SK-N-SH treated with all-trans-retinoic acid at 6 μM for 48 hours (cell line): ENCODE measurements around the gene SF3A1.

ENCODE experiments used
- ATAC-seq: fragments of 200-7000 bp; cut with Tn5 transposase; 3 replicates; pipeline ENCODE4 v1.9.1; 2020; ENCODE audit warnings: mild to moderate bottlenecking, moderate library complexity
- BACH2 ChIP-seq: fragments of 250-450 bp; sonication (Bioruptor Pico); IDR thresholded peaks from 2 replicates; pipeline ENCODE4 v1.9.0; 2021; ENCODE audit warnings: mild to moderate bottlenecking, borderline replicate concordance
- CSDC2 ChIP-seq: fragments of 250-450 bp; sonication (Bioruptor Pico); IDR thresholded peaks from 2 replicates; pipeline ENCODE4 v1.5.0; 2020; ENCODE audit warnings: mild to moderate bottlenecking, moderate library complexity
- ESRRG ChIP-seq: fragments of 250-450 bp; sonication (Bioruptor Pico); IDR thresholded peaks from 2 replicates; pipeline ENCODE4 v1.6.1; 2021; ENCODE audit warnings: mild to moderate bottlenecking
- GLIS3 ChIP-seq: fragments of 250-450 bp; sonication (Bioruptor Pico); IDR thresholded peaks from 2 replicates; pipeline ENCODE4 v1.5.0; 2020; ENCODE audit warnings: mild to moderate bottlenecking, moderate library complexity
- ISL1 ChIP-seq: fragments of 250-450 bp; sonication (Bioruptor Pico); IDR thresholded peaks from 2 replicates; pipeline ENCODE4 v2.1.2; 2022; ENCODE audit warnings: mild to moderate bottlenecking, moderate library complexity
- OSR1 ChIP-seq: fragments of 250-450 bp; sonication (Bioruptor Pico); IDR thresholded peaks from 2 replicates; pipeline ENCODE4 v1.8.0; 2022; ENCODE audit warnings: moderate library complexity, mild to moderate bottlenecking, inconsistent platforms
- PPARA ChIP-seq: fragments of 250-450 bp; sonication (Bioruptor Pico); IDR thresholded peaks from 2 replicates; pipeline ENCODE4 v1.5.0; 2020; ENCODE audit warnings: mild to moderate bottlenecking, borderline replicate concordance
- RARB ChIP-seq: fragments of 250-450 bp; sonication (Bioruptor Pico); IDR thresholded peaks from 2 replicates; pipeline ENCODE4 v1.8.0; 2021; ENCODE audit warnings: mild to moderate bottlenecking, moderate library complexity
- SNAI2 ChIP-seq: fragments of 250-450 bp; sonication (Bioruptor Pico); IDR thresholded peaks from 2 replicates; pipeline ENCODE4 v1.5.0; 2020; ENCODE audit warnings: mild to moderate bottlenecking, moderate library complexity
- TCF4 ChIP-seq: fragments of 250-450 bp; sonication (Bioruptor Pico); IDR thresholded peaks from 2 replicates; pipeline ENCODE4 v1.8.0; 2021; ENCODE audit warnings: mild to moderate bottlenecking, moderate library complexity, borderline replicate concordance
- TOX ChIP-seq: fragments of 250-450 bp; sonication (Bioruptor Pico); IDR thresholded peaks from 2 replicates; pipeline ENCODE4 v1.8.0; 2021; ENCODE audit warnings: mild to moderate bottlenecking, moderate library complexity, borderline replicate concordance
- ZC3H10 ChIP-seq: fragments of 250-450 bp; sonication (Bioruptor Pico); IDR thresholded peaks from 2 replicates; pipeline ENCODE4 v1.5.1; 2021; ENCODE audit warnings: mild to moderate bottlenecking, moderate library complexity
- ZFP3 ChIP-seq: fragments of 250-450 bp; sonication (Bioruptor Pico); IDR thresholded peaks from 2 replicates; pipeline ENCODE4 v1.5.0; 2020; ENCODE audit warnings: mild to moderate bottlenecking, moderate library complexity
- ZFP30 ChIP-seq: fragments of 450-650 bp; formaldehyde crosslinking; IDR thresholded peaks from 2 replicates; pipeline ENCODE4 v1.5.0; 2022; ENCODE audit warnings: mild to moderate bottlenecking, moderate library complexity
- ZNF565 ChIP-seq: fragments of 450-650 bp; formaldehyde crosslinking; conservative IDR thresholded peaks from 2 replicates; pipeline ENCODE4 v1.5.0; 2020; ENCODE audit warnings: low read depth, mild to moderate bottlenecking, moderate library complexity
- ZNF70 ChIP-seq: fragments of 450-650 bp; formaldehyde crosslinking; IDR thresholded peaks from 2 replicates; pipeline ENCODE4 v1.5.0; 2020; ENCODE audit warnings: mild to moderate bottlenecking, moderate library complexity
- ZNF8 ChIP-seq: fragments of 450-650 bp; formaldehyde crosslinking; IDR thresholded peaks from 2 replicates; pipeline ENCODE4 v1.5.0; 2020; ENCODE audit warnings: mild to moderate bottlenecking, moderate library complexity
- TF ChIP-seq, protein P1 (sequence below): fragments of 250-450 bp; sonication (Bioruptor Pico); IDR thresholded peaks from 2 replicates; pipeline ENCODE4 v1.5.1; 2021; ENCODE audit warnings: mild to moderate bottlenecking, moderate library complexity
- TF ChIP-seq, protein P2 (sequence below): fragments of 250-450 bp; sonication (Bioruptor Pico); IDR thresholded peaks from 2 replicates; pipeline ENCODE4 v1.5.0; 2020; ENCODE audit warnings: mild to moderate bottlenecking, moderate library complexity
- TF ChIP-seq, protein P3 (sequence below): fragments of 250-450 bp; sonication (Bioruptor Pico); IDR thresholded peaks from 2 replicates; pipeline ENCODE4 v1.8.0; 2020; ENCODE audit warnings: mild to moderate bottlenecking, moderate library complexity, borderline replicate concordance
- TF ChIP-seq, protein P4 (sequence below): fragments of 250-450 bp; sonication (Bioruptor Pico); IDR thresholded peaks from 2 replicates; pipeline ENCODE4 v1.8.0; 2021; ENCODE audit warnings: low read depth, mild to moderate bottlenecking, moderate library complexity, borderline replicate concordance

The SF3A1 gene

DNA sequence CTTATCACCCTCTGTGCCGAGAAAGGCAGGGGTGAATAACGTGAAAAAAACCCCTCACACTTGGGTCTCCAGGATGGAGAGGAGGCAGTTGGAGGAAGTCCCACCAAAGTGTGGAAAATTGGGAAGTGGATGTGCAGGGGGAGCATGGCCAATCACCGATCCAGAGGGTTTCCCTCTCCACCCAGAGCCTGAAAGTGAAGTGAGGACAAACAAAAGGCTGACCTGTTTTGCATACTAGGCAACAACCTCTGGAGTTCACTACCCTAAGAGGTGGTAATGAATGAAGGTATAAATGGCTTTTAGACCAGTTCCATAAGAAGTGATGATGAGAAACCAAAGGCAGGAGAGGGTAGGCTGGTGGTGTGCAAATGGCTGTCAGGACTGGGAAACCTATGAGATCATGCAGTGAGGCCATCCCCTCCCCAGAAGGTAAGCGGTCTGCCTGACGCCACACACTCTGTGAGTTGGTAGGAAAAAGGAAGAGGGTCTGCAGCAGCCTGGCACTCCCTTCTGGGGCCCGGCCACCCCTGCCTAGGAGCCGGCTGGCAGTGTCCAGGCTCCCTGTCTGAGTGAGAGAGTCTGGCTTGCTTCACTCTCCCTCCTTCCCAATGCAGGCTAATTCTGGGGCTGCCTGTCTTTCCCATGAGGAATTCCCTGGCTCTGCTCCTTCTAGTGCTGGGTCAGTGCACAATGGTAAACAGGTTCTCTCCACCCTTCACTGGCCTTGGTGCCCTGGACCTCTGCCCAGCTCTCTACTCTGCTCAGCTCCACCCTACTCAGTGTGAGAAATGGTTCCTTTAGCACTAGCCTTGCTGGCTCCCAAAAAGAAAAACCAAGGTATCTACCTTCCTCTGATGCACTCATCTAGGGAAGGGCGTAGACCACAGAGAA is 45.6 kb downstream of the SF3A1 start:
- ATAC-seq, result peak; percentile 83
- TF ChIP-seq ISL1, result no peak
- TF ChIP-seq TOX, result no peak
- TF ChIP-seq, protein P1, sequence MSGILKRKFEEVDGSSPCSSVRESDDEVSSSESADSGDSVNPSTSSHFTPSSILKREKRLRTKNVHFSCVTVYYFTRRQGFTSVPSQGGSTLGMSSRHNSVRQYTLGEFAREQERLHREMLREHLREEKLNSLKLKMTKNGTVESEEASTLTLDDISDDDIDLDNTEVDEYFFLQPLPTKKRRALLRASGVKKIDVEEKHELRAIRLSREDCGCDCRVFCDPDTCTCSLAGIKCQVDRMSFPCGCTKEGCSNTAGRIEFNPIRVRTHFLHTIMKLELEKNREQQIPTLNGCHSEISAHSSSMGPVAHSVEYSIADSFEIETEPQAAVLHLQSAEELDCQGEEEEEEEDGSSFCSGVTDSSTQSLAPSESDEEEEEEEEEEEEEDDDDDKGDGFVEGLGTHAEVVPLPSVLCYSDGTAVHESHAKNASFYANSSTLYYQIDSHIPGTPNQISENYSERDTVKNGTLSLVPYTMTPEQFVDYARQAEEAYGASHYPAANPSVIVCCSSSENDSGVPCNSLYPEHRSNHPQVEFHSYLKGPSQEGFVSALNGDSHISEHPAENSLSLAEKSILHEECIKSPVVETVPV (CRISPR knock-in tag), result no peak
- TF ChIP-seq ESRRG (CRISPR knock-in tag), result no peak
- no peak for TF ChIP-seq ZNF8
- no peak for TF ChIP-seq PPARA (CRISPR knock-in tag)
- no peak for TF ChIP-seq OSR1 (CRISPR knock-in tag)
- TF ChIP-seq TCF4 (CRISPR knock-in tag), result no peak

DNA sequence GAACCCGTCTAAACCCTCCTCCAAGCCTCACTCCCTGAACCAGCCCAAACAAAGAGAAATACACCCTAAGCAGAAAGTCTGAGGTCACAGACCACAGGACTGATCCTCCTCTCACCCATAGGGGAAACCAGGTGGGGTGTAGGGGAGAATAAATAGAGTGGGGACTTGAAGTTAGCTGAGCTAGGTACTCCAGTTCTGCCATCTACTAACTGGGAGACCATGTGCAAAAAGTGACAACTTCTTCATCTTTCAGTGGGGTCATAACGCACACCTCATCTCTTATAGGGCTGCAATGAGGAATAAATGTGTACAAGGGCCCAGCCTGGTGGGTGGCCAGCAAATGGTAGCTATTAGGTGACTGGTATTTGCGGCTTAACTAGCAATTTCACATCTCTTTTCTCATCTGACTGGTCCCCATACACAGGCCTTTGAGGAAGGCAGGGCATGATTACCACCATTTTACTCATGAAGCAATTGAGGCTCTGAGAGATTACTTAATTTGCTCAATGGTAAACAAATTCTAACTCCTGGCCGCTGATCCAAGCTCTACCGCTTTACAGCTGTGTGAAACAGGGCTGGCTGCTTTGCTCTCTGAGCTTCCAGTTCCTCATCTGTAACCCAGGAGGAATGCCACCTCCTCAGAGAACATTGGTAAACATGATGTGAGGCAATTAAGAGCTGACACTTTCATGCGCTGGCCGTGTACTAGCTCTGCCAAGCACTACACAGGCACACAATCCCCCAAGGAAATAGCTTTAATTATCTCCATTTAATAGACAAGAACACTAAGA is 46.5 kb downstream of the SF3A1 start:
- ATAC-seq, result no peak
- TF ChIP-seq BACH2 (CRISPR knock-in tag), result no peak
- TF ChIP-seq, protein P1 (CRISPR knock-in tag), result no peak
- no peak for TF ChIP-seq SNAI2 (CRISPR knock-in tag)
- TF ChIP-seq ZFP30, result no peak
- TF ChIP-seq ZNF565 (CRISPR knock-in tag), result no peak
- TF ChIP-seq OSR1 (CRISPR knock-in tag), result no peak
- TF ChIP-seq ZNF8, result no peak
- no peak for TF ChIP-seq TOX
- TF ChIP-seq ESRRG (CRISPR knock-in tag), result no peak
- no peak for TF ChIP-seq TCF4 (CRISPR knock-in tag)
- TF ChIP-seq GLIS3 (CRISPR knock-in tag), result no peak
- TF ChIP-seq ZNF70 (CRISPR knock-in tag), result no peak

DNA sequence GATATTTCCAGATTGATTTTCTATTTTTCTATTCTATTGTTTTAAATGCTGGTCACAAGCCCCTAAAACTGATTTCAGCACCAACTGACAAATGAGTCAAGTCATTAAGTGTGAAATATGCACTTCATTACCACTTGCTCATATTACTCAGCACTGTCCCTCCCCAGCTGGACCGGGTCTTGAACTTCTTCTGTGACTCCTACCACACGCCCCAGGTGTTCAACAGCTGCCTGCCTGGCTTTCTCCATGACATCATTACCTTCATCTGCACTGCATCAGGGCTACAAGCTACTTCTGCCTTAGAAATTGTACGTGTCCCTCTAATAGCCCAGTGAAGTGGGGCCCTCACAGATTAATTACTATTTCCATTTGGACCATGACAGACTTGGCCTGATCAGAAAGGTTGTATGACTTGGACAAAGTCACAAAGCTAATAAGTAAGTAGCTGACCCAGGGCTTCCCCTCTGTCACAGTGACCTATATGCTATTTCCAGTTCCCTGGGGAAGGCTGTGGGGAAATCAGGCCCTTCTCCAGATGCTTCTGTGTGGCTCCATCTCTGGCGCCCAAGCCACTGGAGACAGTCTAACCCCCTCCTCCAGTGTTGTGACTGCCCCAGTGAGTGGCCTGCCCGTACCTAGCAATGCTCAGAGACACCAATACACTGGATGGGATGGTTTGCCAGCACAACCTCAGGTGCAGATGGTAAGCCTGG is 48.0 kb downstream of the SF3A1 start:
- no peak for ATAC-seq
- TF ChIP-seq OSR1 (CRISPR knock-in tag), result no peak
- no peak for TF ChIP-seq ZFP3 (CRISPR knock-in tag)
- no peak for TF ChIP-seq CSDC2 (CRISPR knock-in tag)
- no peak for TF ChIP-seq ZC3H10 (CRISPR knock-in tag)
- no peak for TF ChIP-seq TOX
- no peak for TF ChIP-seq ISL1
- no peak for TF ChIP-seq GLIS3 (CRISPR knock-in tag)
- TF ChIP-seq PPARA (CRISPR knock-in tag), result no peak
- TF ChIP-seq, protein P2, sequence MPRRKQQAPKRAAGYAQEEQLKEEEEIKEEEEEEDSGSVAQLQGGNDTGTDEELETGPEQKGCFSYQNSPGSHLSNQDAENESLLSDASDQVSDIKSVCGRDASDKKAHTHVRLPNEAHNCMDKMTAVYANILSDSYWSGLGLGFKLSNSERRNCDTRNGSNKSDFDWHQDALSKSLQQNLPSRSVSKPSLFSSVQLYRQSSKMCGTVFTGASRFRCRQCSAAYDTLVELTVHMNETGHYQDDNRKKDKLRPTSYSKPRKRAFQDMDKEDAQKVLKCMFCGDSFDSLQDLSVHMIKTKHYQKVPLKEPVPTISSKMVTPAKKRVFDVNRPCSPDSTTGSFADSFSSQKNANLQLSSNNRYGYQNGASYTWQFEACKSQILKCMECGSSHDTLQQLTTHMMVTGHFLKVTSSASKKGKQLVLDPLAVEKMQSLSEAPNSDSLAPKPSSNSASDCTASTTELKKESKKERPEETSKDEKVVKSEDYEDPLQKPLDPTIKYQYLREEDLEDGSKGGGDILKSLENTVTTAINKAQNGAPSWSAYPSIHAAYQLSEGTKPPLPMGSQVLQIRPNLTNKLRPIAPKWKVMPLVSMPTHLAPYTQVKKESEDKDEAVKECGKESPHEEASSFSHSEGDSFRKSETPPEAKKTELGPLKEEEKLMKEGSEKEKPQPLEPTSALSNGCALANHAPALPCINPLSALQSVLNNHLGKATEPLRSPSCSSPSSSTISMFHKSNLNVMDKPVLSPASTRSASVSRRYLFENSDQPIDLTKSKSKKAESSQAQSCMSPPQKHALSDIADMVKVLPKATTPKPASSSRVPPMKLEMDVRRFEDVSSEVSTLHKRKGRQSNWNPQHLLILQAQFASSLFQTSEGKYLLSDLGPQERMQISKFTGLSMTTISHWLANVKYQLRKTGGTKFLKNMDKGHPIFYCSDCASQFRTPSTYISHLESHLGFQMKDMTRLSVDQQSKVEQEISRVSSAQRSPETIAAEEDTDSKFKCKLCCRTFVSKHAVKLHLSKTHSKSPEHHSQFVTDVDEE, result no peak
- TF ChIP-seq, all 23 proteins: peak for 0

DNA sequence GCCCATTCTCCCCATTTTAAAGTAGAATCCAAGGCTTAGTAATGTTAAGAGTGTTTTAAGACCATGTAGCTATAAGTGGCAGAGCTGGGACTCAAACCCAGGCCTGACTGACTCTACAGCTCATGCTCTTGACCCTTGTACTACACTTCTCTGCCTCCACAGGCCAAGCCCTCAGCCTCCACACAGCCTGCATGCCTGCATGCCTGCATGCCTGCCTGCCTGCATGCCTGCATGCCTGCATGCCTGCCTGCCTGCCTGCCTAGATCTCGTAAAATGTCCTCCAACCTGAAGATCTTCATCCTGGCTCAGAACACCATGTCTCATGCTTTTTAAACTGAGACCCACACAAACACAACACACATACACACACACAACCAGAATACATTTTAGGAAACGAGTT is 48.6 kb downstream of the SF3A1 start:
- no peak for ATAC-seq
- TF ChIP-seq CSDC2 (CRISPR knock-in tag) (no peak), PPARA (CRISPR knock-in tag) (no peak), ZNF565 (CRISPR knock-in tag) (no peak), TCF4 (CRISPR knock-in tag) (no peak), OSR1 (CRISPR knock-in tag) (no peak), ZC3H10 (CRISPR knock-in tag) (no peak), SNAI2 (CRISPR knock-in tag) (no peak), RARB (CRISPR knock-in tag) (no peak), ZFP30 (no peak), ZNF8 (no peak)
- TF ChIP-seq, protein P3, sequence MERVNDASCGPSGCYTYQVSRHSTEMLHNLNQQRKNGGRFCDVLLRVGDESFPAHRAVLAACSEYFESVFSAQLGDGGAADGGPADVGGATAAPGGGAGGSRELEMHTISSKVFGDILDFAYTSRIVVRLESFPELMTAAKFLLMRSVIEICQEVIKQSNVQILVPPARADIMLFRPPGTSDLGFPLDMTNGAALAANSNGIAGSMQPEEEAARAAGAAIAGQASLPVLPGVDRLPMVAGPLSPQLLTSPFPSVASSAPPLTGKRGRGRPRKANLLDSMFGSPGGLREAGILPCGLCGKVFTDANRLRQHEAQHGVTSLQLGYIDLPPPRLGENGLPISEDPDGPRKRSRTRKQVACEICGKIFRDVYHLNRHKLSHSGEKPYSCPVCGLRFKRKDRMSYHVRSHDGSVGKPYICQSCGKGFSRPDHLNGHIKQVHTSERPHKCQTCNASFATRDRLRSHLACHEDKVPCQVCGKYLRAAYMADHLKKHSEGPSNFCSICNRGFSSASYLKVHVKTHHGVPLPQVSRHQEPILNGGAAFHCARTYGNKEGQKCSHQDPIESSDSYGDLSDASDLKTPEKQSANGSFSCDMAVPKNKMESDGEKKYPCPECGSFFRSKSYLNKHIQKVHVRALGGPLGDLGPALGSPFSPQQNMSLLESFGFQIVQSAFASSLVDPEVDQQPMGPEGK (CRISPR knock-in tag), result no peak
- TF ChIP-seq, protein P4, sequence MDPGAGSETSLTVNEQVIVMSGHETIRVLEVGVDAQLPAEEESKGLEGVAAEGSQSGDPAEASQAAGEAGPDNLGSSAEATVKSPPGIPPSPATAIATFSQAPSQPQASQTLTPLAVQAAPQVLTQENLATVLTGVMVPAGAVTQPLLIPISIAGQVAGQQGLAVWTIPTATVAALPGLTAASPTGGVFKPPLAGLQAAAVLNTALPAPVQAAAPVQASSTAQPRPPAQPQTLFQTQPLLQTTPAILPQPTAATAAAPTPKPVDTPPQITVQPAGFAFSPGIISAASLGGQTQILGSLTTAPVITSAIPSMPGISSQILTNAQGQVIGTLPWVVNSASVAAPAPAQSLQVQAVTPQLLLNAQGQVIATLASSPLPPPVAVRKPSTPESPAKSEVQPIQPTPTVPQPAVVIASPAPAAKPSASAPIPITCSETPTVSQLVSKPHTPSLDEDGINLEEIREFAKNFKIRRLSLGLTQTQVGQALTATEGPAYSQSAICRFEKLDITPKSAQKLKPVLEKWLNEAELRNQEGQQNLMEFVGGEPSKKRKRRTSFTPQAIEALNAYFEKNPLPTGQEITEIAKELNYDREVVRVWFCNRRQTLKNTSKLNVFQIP (CRISPR knock-in tag), result no peak
- TF ChIP-seq, protein P1 (CRISPR knock-in tag), result no peak
